Inferior parietal cortex (tissue), 1 donor: ENCODE measurements around the gene PHF5A.

Experiments
- DNase-seq: peaks from one replicate; pipeline ENCODE4 v3.0.0-alpha.2; 2016; ENCODE audit errors: extremely low spot score

Gene PHF5A

GRCh38 chr22:41468381-41469217, at the start of gene PHF5A, which contains the start of gene ACO2:
TSS of gene PHF5A (minus strand) at chr22:41468692. CDS start at chr22:41468653, 39 bp downstream.
TSS of gene ACO2 (plus strand) at chr22:41469117. CDS start at chr22:41469147, 30 bp downstream.
- peak; percentile 99 for DNase-seq

DNA sequence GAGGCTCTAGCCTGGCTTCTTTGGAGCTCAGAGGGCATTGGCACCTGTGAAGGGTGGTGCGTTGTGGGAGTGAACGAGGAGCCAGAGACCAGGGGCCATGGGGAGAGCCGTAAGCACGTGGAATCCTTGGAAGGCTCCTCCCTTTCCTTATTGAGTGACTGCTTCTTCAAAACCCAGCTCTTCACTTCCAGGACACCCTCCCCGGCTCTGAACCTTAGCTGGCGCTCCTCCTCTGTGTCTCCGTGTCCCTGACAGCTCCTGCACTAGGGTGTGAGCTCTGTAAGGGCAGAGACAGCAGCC, 49.5 kb upstream of the PHF5A start:
- DNase-seq = no peak

DNA sequence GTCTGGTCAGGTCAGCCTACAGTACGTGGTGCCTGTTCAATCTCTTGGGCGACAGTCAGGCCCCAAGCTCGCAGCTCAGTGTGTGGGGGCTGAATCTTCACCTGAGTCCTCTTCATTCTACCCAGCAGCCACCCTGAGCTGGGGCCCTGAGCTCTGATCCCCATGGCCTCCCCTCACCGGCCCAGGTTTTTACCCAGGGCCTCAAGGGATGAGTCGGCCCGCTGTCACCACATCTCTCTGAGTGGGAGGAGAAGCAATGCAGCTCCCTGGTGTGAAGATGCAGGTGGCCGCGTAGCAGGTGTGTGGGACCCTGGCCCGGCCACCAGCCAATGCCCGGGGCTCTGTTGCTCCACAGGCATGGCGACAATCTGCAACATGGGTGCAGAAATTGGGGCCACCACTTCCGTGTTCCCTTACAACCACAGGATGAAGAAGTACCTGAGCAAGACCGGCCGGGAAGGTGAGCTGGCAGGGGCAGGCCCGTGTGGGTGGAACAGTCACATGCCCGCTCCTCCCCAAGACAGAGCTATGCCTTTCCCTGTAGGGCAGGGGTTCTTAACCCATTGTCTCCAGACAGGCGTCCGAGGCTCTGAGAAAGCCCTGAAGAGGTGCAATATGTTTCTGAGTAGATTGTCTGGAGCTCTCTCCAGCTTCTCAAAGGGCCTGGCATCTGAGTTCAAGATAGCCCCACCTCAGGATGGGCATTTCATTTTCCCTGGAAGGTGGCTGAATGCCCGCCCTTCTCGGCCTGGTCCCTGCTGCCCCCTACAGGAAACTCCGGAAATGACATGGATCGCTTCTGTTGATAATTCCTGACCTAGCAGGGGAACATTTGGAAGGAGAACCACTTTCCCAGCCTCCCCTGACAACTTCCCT, 48.9 kb upstream of the PHF5A start:
- peak; percentile 93 for DNase-seq

DNA sequence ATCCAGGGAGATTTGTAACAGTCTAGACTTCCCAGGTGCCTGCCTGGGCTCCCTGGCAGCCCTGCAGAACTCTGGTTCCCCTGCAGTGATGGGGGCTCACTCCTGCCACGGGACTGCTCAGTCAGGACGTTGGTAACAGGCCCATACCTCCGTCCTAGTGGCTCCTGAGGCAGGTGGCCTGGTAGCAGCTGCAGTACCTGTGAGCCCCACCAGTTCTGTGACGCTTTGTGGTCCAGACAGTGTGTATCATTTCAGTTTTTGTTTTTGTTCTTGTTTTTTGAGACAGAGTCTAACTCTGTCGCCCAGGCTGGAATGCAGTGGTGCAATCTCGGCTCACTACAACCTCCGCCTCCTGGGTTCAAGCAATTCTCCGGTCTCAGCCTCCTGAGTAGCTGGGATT, 48.0 kb upstream of the PHF5A start:
- no peak for DNase-seq

- peak; percentile 68 for DNase-seq
These were observed 44.9 kb upstream of the PHF5A start for GRCh38 chr22:41513391-41513790.

- DNase-seq = no peak
These were observed 44.1 kb upstream of the PHF5A start for GRCh38 chr22:41512421-41513194.

- DNase-seq = no peak
These were observed 43.1 kb upstream of the PHF5A start for GRCh38 chr22:41511521-41511968.

GRCh38 chr22:41508770-41509170, 40.3 kb upstream of the PHF5A start:
- DNase-seq = peak; percentile 70

DNA sequence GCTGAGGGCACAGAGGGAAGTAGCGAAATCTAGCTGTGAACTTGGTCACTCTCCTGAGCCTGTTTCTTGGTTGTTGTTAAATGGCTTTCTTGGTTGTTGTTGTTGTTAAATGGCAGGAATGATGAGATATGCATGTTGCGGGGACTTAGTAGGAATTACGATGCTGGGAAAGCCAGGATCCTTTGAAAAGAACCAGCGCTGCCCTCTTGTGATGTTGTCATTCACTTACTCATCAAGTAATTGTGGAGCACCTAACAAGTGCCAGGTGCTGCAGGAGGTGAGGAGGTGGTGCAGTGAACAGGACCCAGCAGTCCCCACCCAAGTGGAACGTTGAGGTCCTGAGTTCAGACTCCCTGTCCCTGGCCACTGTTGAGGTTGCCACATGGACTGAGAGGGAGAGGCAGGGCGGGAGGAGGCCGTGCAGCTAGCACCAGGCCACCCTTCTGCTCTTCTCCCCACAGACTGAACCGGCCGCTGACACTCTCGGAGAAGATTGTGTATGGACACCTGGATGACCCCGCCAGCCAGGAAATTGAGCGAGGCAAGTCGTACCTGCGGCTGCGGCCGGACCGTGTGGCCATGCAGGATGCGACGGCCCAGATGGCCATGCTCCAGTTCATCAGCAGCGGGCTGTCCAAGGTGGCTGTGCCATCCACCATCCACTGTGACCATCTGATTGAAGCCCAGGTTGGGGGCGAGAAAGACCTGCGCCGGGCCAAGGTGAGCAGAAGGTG, 39.0 kb upstream of the PHF5A start:
- no peak for DNase-seq

DNA sequence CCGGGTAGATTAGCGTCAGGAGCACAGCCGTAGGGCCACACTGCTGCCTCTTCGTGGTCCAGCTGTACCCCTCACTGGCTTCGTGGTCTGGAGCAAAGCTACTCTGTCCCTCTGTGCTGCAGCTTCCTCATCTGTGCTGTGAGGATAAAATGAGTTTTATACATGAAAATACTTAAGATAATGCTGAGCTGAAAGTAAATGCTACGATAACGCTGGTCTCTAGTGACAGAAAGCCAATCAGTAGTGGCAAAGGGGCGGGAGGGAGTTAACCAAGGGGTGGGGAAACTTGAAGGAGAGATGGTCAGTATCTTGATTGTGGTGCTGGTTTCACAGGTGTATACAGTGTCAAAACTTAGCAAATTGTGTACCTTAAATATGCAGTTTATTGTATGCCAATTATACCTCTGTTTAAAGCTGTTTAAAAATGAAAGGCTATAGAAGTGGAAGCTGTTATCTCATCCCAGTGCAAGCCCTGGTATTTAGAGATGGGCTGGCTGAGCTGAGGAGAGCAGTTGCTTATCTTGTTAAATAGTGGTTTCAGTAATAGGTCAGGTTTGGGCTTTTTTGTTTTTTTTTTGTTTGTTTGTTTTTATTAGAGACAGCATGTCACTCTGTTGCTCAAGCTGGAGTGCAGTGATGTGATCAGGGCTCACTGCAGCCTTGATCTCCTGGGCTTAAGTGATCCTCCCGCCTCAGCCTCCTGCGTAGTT, 37.2 kb upstream of the PHF5A start:
- no peak for DNase-seq

DNA sequence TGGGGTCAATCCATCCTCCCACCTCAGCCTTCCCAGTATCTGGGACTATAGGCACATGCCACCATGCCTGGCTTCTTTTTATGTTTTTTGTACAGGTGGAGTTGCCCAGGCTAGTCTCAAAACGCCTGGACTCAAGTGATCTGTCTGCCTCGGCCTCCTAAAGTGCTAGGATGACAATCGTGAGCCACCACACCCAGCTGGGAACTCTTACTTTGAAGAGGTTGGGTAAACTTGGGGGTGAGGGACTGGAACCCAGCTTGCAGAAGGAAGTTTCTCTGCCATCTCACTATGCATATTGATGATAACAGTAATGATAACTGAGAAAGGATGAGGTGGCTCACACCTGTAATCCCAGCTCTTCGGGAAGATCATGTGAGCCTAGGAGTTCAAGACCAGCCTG, 36.3 kb upstream of the PHF5A start:
- DNase-seq = no peak

- DNase-seq = no peak
These were observed 35.9 kb upstream of the PHF5A start for GRCh38 chr22:41504397-41504796.

DNA sequence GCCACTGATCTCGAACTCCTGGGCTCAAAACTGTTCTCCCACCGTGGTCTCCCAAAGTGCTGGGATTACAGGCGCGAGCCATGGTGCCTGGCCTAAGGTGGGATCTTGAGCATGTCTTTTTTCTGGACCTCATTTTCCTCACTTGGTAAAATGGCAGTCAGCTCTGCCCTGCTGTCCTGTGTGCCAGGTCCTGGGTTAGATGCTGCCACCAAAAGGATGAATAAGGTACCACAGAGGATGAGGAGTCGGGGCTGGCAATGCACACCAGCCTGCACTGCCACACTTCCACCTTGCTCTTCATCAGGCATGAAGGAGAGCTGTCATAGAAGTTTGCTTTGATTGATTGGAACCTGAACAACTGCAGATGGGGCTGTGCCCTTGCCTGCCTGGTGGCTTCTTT, 32.7 kb upstream of the PHF5A start:
- DNase-seq = no peak

DNA sequence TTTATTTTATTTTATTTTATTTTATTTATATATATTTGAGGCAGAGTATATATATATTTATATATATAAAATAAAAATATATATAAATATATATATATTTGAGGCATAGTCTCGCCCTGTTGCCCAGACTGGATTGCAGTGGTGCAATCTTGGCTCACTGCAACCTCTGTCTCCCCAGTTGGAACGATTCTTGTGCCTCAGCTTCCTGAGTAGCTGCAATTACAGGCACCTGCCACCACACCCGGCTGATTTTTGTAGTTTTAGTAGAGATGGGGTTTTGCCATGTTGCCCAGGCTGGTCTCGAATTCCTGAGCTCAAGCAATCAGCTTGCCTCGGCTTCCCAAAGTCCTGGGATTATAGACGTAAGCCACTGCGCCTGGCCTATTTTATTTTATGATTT, 31.8 kb upstream of the PHF5A start:
- DNase-seq = no peak

DNA sequence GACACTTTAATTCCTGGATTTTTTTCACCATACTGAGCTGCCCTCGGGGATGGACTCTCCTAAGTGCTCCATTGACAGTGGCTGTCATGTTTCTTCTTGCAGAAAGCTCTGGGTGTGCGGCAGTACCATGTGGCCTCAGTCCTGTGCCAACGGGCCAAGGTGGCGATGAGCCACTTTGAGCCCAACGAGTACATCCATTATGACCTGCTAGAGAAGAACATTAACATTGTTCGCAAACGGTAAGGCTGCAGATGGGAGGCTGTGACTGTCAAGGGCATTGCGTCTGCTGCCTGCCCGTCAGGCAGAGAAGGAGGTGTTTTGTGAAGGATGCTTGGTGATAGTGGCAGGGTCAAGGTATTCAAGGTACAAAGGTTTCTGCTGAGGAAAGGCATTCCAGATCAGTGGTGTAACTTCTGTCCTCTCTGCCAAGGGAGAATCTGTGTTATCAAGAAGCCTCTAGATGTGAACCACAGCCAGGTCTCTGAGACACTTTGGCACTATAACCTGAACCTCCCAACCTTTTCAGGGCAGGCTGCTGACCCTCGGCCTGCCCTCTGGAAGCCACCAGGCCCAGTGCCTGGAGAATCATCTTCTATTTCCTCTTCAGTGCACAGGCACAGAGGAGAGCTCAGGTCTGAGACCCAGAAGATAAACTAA, 31.3 kb upstream of the PHF5A start:
- no peak for DNase-seq

DNA sequence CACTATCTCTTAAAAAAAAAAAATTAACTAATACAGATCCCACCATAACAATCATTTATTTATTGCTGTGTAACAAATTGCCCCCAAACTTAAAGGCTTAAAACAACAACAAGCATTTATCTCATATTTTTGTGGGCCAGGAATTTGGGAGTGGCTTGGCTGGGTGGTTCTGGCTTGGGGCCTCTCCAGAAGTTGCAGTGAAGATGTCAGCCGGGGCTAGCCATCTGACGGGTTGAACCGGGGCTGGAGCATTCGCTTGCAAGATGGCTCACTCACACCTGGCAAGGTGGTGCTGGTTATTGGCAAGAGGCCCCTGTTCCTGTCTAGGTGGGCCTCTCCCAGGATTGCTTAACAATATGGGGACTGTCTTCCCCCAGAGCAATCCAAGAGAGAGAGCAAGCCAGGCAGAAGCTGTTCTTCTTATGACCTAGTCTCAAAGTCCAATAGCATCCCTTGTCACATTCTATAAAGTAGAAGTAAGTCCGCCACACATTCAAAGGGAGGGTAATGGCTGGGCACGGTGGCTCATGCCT, 29.9 kb upstream of the PHF5A start:
- DNase-seq = no peak

- no peak for DNase-seq
These were observed 23.0 kb upstream of the PHF5A start for GRCh38 chr22:41491374-41492100.

- no peak for DNase-seq
These were observed 20.3 kb upstream of the PHF5A start for GRCh38 chr22:41488596-41489385.
